Measurements from ENCODE around the gene IQCM. TPM values are rescaled to one million over a fixed set of nuclear protein-coding genes. Genes with fewer than 3 reads are reported as not detected.

The IQCM gene
- polyA plus RNA-seq, 1 donor (not counting 4 experiments of a cell fraction or from before 2014, with no cell fraction given): not detected

- DNase-seq (ENCODE audit: low read depth, low spot score): no peak
- dilution Hi-C loops (cut with MboI; ENCODE audit: extremely low pct_ligation_motif_present, low sequenced_read_pairs): no loop called here
- H3K4me2 ChIP-seq (ENCODE audit: control insufficient read depth, extremely low read depth, insufficient read depth, low read depth, low read length): no peak overlapping the region
These were observed 169.9 kb downstream of the IQCM start for GRCh38 chr4:149645790-149646189.

DNA sequence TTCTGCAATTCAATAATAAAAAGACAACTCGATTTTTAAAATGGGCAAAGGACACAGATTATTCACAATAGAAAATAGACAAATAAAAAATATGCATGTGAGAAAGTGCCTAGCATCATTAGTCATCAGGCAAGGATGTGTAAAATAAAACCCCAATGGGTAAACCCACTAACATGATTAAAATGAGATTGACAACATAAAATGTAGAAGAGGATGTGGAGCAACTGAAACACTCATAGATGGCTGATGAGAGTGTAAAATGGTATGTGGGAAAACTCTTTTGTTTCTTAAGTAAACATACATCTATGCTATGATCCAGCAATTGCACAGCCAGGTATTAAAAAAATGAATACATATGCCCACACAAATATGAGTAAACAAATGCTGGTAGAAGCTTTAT, 177.6 kb downstream of the IQCM start:
- no peak overlapping the region for H2AFZ ChIP-seq (ENCODE audit: control insufficient read depth, low read length)
- H3K4me1 ChIP-seq (ENCODE audit: control insufficient read depth, extremely low read depth, insufficient read depth, low read length): no peaks in the 10 kb centered on the region
- H3K4me2 ChIP-seq (ENCODE audit: control insufficient read depth, extremely low read depth, insufficient read depth, low read depth, low read length): no peak overlapping the region
- H3K27ac ChIP-seq (ENCODE audit: control insufficient read depth, insufficient read depth, low read length): no peak overlapping the region
- H3K9ac ChIP-seq (ENCODE audit: control insufficient read depth, extremely low read depth, insufficient read depth, low read length): no peak overlapping the region
- H3K36me3 ChIP-seq (ENCODE audit: control insufficient read depth in 2 of 2, extremely low read depth in 1 of 2, insufficient read depth in 2 of 2, low read length in 2 of 2): no peaks in the 10 kb centered on the region
- H3K4me3 ChIP-seq (ENCODE audit: control insufficient read depth in 2 of 3, extremely low read depth in 1 of 3, insufficient read depth in 2 of 3, low read depth in 1 of 3, low read length in 3 of 3): no peak overlapping the region
- no peak for FAIRE-seq
- no peaks in the 10 kb centered on the region for H3K9me1 ChIP-seq (ENCODE audit: control insufficient read depth, extremely low read depth, insufficient read depth, low read length)
- dilution Hi-C loops (cut with MboI; ENCODE audit: extremely low pct_ligation_motif_present, low sequenced_read_pairs): no loop called here
- no peaks in the 10 kb centered on the region for H3K27me3 ChIP-seq (ENCODE audit: control insufficient read depth, extremely low read depth, insufficient read depth, low read length)
- no peak for DNase-seq (ENCODE audit: low read depth, low spot score)
- no peak for TF ChIP-seq EZH2 (IDR thresholded peaks at IDR 0.05; ENCODE audit: low read length)
- TF ChIP-seq, protein P1, sequence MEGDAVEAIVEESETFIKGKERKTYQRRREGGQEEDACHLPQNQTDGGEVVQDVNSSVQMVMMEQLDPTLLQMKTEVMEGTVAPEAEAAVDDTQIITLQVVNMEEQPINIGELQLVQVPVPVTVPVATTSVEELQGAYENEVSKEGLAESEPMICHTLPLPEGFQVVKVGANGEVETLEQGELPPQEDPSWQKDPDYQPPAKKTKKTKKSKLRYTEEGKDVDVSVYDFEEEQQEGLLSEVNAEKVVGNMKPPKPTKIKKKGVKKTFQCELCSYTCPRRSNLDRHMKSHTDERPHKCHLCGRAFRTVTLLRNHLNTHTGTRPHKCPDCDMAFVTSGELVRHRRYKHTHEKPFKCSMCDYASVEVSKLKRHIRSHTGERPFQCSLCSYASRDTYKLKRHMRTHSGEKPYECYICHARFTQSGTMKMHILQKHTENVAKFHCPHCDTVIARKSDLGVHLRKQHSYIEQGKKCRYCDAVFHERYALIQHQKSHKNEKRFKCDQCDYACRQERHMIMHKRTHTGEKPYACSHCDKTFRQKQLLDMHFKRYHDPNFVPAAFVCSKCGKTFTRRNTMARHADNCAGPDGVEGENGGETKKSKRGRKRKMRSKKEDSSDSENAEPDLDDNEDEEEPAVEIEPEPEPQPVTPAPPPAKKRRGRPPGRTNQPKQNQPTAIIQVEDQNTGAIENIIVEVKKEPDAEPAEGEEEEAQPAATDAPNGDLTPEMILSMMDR (optimal IDR thresholded peaks at IDR 0.05 in 1 of 3, IDR thresholded peaks at IDR 0.05 in 1 of 3, conservative IDR thresholded peaks at IDR 0.05 in 1 of 3; ENCODE audit: extremely low read depth in 1 of 3, insufficient read depth in 2 of 3, low read length in 3 of 3): no peak
- no peaks in the 10 kb centered on the region for H3K9me3 ChIP-seq (ENCODE audit: control insufficient read depth, low read depth, low read length)
- no peaks in the 10 kb centered on the region for H3K79me2 ChIP-seq (ENCODE audit: control insufficient read depth, insufficient read depth, low read length)
- H4K20me1 ChIP-seq (ENCODE audit: control insufficient read depth, extremely low read depth, insufficient read depth, low read length): no peaks in the 10 kb centered on the region

More at GRCh38 chr4:149645790-149646189, 169.9 kb downstream of the IQCM start:
- no peak overlapping the region for H3K27ac ChIP-seq (ENCODE audit: control insufficient read depth, insufficient read depth, low read length)
- H3K9me1 ChIP-seq (ENCODE audit: control insufficient read depth, extremely low read depth, insufficient read depth, low read length): no peaks in the 10 kb centered on the region
- no peaks in the 10 kb centered on the region for H3K4me1 ChIP-seq (ENCODE audit: control insufficient read depth, extremely low read depth, insufficient read depth, low read length)
- H3K79me2 ChIP-seq (ENCODE audit: control insufficient read depth, insufficient read depth, low read length): no peaks in the 10 kb centered on the region
- H4K20me1 ChIP-seq (ENCODE audit: control insufficient read depth, extremely low read depth, insufficient read depth, low read length): no peaks in the 10 kb centered on the region
- H3K4me3 ChIP-seq (ENCODE audit: control insufficient read depth in 2 of 3, extremely low read depth in 1 of 3, insufficient read depth in 2 of 3, low read depth in 1 of 3, low read length in 3 of 3): no peak overlapping the region
- H3K9ac ChIP-seq (ENCODE audit: control insufficient read depth, extremely low read depth, insufficient read depth, low read length): no peak overlapping the region
- H3K36me3 ChIP-seq (ENCODE audit: control insufficient read depth in 2 of 2, extremely low read depth in 1 of 2, insufficient read depth in 2 of 2, low read length in 2 of 2): no peaks in the 10 kb centered on the region
- no peaks in the 10 kb centered on the region for H3K27me3 ChIP-seq (ENCODE audit: control insufficient read depth, extremely low read depth, insufficient read depth, low read length)
- no peak for TF ChIP-seq EZH2 (IDR thresholded peaks at IDR 0.05; ENCODE audit: low read length)
- TF ChIP-seq, protein P1 (optimal IDR thresholded peaks at IDR 0.05 in 1 of 3, IDR thresholded peaks at IDR 0.05 in 1 of 3, conservative IDR thresholded peaks at IDR 0.05 in 1 of 3; ENCODE audit: extremely low read depth in 1 of 3, insufficient read depth in 2 of 3, low read length in 3 of 3): peak in 1 of 3 experiments; percentile 51
- no peaks in the 10 kb centered on the region for H3K9me3 ChIP-seq (ENCODE audit: control insufficient read depth, low read depth, low read length)
- H2AFZ ChIP-seq (ENCODE audit: control insufficient read depth, low read length): no peak overlapping the region
- no peak for FAIRE-seq
